HG02885 (cell line): ENCODE measurements around the gene ITPR2.

Experiments used
- ATAC-seq: cut with Tn5 transposase; IDR thresholded peaks from one replicate; pipeline ENCODE4 v1.9.1; 2021; ENCODE audit warnings: mild to moderate bottlenecking; ENCODE audit not compliant: unreplicated experiment, poor library complexity

The ITPR2 gene

DNA sequence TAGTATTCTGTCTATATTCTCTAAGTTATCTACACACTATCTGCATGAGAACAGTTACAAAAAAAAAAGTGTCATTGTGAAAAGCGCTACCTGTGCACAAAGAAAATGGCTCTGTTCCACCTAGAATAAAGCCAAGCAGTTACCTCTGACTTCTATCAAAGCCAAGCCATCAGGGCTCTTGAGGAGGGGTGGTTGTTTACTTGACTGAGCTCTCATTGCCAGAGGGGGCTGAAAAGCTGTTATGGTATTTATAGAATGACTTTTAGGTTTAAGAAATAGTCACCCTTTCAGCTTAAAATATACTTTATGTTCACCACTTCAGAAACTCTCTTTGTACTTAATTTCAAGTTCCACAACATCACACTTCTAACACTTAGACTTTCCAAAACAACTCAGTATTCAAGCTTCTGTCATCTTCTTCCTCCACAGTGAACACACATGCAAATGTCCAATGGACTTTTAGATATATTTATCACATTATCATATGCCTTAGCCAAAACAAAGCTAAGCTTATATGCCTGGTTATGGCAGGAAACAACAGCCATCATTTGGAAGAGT, 7.5 kb downstream of the ITPR2 start:
- peak; percentile 64 for ATAC-seq

DNA sequence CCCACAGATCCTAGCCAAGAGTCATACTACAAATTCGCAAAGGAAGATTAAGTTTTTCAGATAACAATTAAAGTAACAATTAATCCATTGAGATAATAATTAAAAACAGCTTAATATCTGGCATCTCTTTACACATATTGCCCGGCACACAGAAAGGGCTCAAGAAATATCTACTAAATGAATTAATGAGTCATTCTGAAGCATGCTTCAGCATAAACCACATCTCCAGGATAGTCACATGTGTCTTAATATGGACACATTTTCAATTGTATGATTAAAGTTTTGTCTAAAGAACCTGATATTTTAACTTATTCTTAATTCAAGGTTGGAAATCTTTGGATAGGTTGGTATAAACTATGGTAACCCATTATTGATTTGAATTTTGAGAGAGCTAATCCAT, 9.6 kb downstream of the ITPR2 start:
- ATAC-seq = no peak

DNA sequence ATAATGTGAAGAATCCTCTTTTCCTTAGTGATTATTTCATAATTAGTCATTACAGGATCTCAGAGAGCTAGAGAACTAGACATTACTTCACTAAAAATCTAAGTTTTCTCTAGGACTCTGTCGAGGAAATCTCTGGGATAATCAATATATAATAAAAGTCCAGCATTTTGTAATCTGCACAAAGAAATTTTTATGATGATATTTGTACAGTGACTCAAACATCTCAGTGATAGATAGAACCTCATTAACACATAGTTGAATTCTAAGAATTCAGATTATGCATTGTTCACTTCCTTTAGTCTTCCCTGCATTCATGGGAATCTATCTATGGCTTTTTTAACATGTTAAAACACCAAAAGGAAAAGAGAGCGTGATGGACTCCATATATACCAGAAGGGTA, 11.0 kb downstream of the ITPR2 start:
- ATAC-seq = no peak

DNA sequence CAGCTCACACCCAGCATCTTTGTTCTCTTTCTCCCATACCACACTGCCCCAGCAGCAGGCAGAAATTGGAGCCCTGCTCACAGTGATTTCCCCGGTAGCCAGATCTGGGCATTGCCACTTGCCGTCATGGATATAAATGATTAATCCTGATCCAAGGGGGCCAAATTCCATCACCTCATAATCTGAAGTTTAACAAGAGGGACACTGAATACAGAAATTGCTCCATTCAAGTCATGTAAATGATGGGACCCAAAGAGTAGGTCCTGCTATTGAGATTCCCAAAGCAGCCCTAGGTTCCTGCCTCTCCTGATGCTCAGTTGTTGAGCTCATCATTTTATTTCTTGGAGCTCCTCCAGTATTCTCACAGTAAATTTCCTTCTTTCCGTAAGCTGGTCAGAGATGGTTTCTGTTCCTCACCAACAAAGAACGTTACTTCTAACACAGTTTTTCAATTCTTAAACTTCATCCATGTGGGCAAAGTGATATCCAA, 11.7 kb downstream of the ITPR2 start:
- no peak for ATAC-seq

DNA sequence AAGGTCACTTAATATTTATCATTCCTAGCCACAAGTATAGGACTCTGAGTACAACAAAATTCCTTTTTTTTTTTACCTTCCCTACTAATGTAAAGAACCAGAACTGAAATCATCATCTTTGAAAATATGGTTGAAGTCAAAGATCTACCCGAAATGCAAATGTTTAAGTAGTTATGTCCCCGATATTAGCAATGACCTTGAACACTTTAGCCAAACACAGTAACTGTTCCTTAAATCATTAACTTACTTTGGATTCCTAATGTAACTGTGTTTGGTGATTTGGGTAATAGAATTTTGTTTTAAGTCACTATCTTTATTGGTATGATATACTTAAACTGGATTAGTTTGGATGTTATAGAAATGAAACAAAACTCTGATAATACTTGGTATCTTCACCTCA, 14.4 kb downstream of the ITPR2 start:
- no peak for ATAC-seq

DNA sequence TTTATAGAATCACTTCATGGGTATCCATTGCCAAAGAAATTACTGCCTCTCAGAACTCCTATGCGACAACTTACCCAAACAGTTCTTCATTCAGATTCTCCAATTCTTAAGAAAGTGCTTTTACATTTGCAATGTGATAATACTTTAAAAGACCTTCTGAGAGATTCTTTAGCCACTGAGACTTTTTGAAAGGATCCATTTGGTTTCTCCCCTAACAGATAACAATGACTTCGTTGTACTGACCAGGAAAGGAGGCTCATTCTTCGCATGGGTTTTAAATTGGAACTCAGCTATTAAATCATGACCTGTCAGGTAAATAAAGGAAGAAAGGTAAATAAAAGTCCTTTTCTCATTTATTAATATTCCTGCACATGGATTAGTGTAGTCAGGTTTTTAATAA, 14.8 kb downstream of the ITPR2 start:
- ATAC-seq = no peak

DNA sequence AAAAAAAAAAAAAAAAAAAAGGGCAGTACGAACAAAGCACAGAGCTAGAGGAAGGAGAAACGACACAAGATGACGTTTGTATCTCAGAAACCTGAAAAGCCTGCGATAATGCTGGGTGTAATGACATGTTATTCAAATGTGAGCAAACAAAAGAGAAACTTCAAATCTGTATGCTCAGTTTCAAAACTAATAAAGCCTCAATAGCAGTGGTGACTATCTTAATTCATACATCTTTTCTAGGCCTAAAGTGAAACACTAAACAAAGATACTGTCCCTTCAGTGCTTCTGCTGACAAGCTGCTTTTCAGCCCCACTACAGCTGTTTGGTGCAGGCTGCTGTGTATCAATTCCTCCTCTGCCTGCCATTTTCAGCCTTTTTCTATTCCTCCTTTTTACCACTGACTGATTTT, 15.8 kb downstream of the ITPR2 start:
- peak; percentile 96 for ATAC-seq

DNA sequence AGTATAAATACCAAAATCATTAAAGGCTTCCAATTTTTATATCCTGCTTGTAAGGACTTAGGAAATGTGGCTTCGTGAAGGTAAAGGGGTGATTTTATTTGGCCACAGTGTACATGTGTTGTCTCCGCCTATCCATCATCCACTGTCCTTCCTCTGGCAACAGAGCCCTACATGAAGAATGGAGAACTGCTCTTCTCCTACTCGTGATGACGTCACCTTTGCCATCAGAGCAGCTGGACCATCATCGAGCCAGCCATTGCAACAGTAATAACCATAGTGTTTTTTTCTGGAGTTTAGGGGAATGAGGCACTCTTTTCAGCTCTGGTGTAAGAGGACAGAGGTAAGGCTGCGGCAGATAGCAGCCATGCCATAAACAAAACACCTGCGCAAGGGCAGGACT, 19.2 kb downstream of the ITPR2 start:
- ATAC-seq = no peak

DNA sequence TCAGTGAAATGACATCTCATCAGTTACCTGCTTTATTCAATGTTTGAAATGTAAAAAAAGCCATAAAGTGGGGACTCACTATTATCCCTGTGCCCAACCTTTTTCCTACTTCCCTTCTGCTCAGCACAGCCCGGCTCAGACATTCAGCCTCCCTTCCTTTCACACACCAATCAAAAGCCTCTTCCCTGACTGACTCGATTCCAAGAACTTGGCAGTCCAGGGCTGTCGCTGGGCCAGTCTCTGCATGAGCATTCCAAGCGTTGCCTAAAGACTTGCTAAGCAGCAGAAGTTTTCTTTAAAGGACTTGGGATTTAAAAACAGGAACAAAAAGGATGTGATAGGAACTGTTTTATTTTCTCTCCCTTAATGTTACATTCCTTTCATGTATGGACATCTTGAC, 22.7 kb downstream of the ITPR2 start:
- ATAC-seq = no peak

DNA sequence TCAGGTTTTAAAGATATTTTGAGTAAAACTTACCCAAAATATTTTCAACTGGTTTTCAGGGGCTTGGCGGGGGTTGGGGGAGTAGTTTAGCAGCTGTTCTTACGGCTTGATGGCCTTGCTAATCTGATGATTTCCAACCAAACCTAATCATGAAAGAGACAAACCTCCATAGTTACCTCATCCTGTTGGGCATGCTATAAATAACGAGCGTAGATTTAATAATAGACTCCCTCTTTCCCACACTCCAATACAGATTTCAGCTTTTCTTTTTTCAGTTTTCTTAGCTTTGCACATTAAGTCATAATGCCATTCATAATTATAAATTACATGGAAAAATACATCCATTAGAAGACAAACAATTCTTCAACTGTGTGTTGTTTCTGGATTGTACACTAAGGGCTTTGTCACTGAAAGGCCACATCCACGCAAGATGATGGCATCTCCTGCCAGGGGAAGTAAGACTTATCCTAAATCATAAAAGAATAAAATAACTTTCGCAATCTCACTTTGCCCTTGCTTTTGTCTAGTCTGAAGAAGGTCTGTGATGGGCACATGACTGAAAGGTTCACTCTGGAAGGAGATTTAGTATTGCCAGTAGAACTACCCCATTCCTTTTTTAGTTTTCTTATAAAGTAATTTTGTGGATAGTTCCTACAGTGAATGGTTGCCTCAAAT, 23.2 kb downstream of the ITPR2 start:
- no peak for ATAC-seq

DNA sequence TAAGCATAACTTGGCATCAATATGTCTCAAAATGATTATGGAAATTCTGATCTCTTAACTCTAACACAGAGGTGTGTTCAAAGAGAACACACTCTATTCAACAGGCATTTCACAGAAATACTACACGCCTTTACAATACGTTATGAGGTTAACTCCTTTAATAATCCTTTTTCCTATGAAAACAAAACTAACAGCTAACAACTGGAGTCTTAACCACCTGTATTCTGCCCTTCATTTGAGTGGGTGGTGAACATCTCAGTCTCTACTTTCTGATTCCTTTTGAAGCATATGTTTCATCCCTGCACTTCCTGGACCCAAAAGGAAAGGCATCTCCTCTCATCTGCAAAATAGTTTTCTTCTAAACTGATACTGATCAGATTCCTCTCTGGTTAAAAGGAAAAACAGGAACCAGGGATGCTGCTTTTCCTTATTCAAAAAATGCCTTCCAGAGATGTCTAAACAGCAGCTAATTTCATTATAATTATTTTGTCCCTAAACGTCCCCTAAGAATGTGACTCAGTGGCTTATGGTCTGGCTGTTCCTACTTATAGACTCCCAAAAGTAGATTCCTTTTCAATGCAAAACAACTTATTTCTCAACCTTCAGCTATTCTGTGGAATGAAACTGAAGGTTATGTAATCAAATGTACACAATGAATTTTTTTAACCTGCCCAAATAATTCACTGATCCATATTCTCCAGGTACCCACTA, 24.1 kb downstream of the ITPR2 start:
- peak; percentile 54 for ATAC-seq

DNA sequence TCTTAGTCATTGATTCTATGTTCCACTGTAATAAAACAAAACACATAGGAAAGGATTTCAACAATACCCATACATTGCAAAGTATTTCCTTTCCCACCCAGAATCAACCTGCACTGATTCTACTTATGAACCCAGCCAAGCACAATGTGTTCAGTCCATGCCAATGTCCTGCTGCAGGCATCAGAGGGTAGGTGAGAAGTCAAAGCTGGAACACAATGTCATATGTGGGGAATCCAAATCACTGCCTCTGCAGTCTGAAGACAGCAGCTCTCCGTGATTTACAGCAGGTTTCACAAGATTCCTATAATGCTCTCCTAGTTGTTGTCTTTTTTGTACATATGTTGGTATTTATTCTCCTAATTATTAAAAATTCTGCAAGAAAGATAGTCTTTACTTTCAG, 25.7 kb downstream of the ITPR2 start:
- ATAC-seq = no peak

DNA sequence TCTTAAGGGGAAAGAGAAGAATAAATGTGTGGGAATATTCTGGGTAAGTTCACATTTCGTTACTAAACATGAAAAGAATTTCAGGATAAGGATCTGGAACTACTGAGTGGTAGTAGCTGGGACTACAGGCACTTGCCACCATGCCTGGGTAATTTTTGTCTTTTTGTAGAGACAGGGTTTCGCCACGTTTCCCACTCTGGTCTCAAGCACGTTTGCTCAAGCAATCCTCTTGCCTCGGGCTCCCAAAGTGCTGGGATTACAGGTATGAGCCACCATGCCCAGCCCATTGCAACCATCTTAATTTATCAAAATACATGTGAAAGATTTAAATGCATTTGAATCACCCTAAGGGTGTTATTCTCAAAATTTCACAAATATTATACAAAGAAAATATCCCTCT, 26.4 kb downstream of the ITPR2 start:
- ATAC-seq = no peak

DNA sequence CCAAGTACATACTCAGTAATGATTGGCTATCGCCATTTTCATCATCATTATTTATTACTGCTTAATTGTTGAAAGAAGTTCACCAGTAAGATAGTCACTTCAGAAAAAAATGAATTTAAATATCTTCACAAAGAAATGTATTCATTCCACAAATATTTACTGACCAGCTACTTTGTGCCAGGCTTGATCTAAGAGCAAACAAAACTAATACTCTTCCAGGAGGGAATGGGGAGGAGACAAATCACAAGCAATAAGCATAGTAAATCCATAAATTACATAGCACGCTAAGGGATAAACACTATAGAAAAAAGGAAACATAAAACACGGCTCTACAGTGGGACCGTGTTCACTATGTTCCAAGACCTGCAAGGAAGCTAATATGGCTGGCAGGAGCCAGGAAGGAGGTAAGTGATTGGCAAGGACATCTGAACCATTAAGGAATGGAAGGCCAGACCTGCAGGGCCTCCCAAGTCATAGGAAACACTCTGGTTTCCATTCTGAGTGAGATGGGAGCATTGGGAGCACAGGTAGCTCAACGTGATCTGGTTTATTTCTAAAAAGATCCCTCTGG, 27.5 kb downstream of the ITPR2 start:
- ATAC-seq = no peak

DNA sequence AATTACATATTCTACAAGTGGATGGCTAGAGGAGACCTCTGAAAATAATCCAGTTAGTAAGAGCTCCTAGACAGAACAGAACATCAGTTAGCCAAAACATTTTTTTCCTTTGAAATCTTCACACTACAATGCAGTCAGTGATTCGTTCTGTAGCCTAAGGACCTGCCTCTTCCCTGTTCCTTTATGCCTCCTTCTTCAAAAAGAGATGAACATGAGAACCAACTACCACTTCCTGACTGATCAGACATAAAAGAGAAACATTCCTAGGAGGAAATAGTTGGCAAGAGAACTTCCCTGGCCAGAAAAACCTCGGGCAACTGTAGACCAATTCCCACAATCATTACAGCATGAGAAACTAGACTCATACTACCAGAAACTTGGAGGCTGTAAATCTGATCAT, 29.4 kb downstream of the ITPR2 start:
- no peak for ATAC-seq

DNA sequence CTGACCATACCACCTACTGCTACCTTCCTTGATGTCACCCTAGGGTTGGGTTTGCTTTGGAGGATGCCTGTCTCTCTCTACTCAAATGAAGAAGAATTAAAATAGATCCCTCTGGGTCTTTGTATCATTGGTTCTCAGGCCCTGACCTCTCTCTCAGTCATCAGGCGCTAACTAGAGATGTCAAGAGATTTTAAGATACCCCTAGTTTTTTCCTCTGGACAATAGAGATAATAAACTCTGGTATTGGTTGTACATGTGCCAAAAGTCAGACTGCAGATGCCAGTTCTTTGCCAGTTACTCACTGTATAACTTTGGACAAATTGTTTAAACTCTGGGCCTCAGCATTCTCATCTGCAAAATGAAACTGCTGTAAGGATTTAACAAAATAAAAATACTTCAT, 31.5 kb downstream of the ITPR2 start:
- no peak for ATAC-seq

DNA sequence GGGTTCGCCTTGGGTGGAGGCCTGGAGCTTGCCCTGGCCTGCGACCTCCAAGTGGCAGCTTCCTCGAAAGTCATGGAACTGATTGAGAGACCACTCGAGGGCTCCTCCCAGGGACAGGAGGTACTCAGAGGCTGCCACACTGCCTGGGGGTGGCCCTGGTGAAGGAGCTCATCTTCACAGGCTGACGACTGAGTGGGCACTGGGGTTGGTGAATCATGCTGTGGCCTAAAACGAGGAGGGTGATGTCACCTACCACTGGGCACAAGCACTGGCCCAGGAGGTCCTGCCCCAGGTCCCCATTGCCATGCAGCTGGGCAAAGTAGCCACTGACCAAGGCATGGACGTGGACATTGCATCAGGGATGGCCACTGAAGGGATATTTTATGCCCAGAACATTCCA, 32.1 kb downstream of the ITPR2 start:
- no peak for ATAC-seq

DNA sequence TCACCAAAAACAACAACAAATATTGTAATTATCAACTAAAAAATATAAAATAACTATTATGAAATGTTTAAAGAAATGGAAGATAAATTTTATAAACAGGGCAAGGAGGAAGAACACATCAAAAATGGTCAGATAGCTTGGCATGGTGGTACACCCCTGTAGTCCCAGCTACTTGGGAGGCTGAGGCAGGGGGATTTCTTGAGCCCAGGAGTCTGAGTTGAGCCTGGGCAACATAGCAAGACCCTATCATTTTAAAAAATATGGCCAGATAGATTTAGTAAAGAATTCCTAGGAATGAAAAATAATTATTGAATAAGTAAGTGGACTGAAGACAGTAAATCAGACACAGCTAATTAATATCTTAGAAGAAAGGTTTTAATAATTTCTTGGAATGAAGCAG, 32.6 kb downstream of the ITPR2 start:
- no peak for ATAC-seq

DNA sequence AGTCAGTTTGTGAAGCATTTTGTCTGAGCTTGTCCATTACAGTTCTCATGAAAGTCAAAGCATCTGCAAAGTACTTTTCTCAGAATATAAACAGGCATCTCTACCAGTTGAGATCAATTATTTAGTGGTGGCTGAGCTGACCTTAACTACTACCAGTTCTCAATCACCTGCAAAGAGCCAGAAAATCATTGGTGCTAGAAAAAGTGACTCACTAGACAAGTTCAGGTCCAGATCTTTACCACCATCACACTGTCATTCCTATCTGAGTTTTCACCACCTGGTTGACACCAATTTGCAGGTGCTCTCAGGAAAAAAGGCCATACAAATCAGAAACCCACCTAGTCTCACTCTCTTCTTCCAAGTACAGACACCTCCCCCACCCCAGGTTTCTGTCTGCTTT, 33.3 kb downstream of the ITPR2 start:
- no peak for ATAC-seq

DNA sequence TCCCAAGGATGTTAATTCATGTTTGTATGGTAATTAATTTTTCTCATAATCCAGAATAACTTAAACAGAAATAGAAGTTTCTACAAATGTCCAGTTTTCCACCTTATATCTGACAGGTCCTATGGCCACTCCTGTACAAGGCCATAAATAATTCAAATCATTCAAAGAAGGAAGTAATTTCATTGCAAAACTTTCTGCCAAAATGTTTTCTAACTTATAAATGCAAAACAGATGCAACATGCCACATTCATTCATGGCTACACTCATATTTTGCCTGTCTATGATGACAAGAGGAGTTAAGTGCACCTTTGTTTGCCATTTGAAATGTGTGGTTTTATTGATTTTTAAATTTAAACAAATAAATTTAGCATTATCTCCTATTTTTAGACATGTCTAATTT, 34.4 kb downstream of the ITPR2 start:
- no peak for ATAC-seq

DNA sequence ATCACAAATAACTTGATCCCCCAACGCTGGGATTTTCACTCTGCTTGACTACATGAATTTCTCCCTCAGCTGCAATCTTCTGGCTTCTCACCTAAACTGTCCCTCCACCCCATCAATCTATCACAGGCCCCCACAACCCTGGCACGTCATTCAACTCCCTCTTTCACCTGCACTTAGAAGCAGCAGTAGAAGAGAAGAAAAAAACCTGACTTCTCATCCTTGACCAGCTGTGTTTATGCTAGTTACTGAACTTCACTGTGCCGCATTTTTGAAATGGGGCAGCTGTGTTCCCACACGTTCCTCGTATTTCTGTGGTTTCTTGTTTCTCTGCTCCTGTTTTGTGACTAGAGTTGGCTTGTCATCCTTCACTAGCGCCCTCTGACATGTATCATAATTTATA, 35.0 kb downstream of the ITPR2 start:
- ATAC-seq = no peak
